IMR-90 (cell line): ENCODE measurements around the gene TTC28. TPM values are rescaled to one million over a fixed set of nuclear protein-coding genes. Genes with fewer than 3 reads are reported as not detected.

ENCODE experiments used
- ATAC-seq: fragments of 200-7000 bp; cut with Tn5 transposase; 2 replicates; pipeline ENCODE4 v1.9.1; 2020; ENCODE audit warnings: low read depth, mild to moderate bottlenecking, moderate library complexity
- BruUV-seq: library from RNA; stranded (reverse); fragments of 400-500 nt; replicated peaks from 2 replicates; lab custom pipeline; 2021; lab: Mats Ljungman, UMichigan
- CTCF ChIA-PET: fragments of 300-600 bp; formaldehyde crosslinking; extraction: SDS; loops from one replicate; lab custom pipeline; 2021; ENCODE audit warnings: antibody characterized with exemption; lab: Yijun Ruan, JAX
- POLR2A ChIA-PET: fragments of 300-600 bp; sonication (Branson Sonifier 250); formaldehyde crosslinking; loops from one replicate; lab custom pipeline; 2022; ENCODE audit warnings: antibody characterized with exemption; ENCODE audit not compliant: unreplicated experiment; lab: Charles Lee
- DNase-seq: peaks from one replicate; pipeline ENCODE4 v3.0.0; 2013
- H2AFZ ChIP-seq: replicated peaks from 2 replicates; pipeline ENCODE3; 2013; ENCODE audit warnings: low read length, mild to moderate bottlenecking; ENCODE audit not compliant: poor library complexity
- H2AK5ac ChIP-seq: 2 replicates; pipeline ENCODE4 v1.6.1; 2013; ENCODE audit warnings: low read depth, low read length, inconsistent platforms
- H2AK9ac ChIP-seq: replicated peaks from 2 replicates; pipeline ENCODE3; 2013; ENCODE audit warnings: mild to moderate bottlenecking, low read depth, low read length, moderate library complexity; ENCODE audit not compliant: poor library complexity
- H2BK120ac ChIP-seq: 2 replicates; pipeline ENCODE4 v1.6.1; 2013; ENCODE audit warnings: low read depth, low read length, inconsistent platforms
- H2BK15ac ChIP-seq: 3 replicates; pipeline ENCODE4 v1.6.1; 2013; ENCODE audit warnings: low read depth, low read length, inconsistent platforms
- H2BK20ac ChIP-seq: 2 replicates; pipeline ENCODE4 v1.6.1; 2013; ENCODE audit warnings: low read depth, mild to moderate bottlenecking, inconsistent platforms, low read length, moderate library complexity
- H2BK5ac ChIP-seq: 2 replicates; pipeline ENCODE4 v1.6.1; 2013; ENCODE audit warnings: mild to moderate bottlenecking, low read depth, low read length, inconsistent platforms; ENCODE audit not compliant: poor library complexity, severe bottlenecking
- H3K14ac ChIP-seq: replicated peaks from 2 replicates; pipeline ENCODE4 v1.6.1; 2013; ENCODE audit warnings: low read depth, low read length, inconsistent platforms
- H3K18ac ChIP-seq: 2 replicates; pipeline ENCODE4 v1.6.1; 2013; ENCODE audit warnings: low read depth, low read length, control low read depth
- H3K23ac ChIP-seq: 2 replicates; pipeline ENCODE4 v1.6.1; 2013; ENCODE audit warnings: low read depth, low read length, inconsistent platforms
- H3K27ac ChIP-seq: 2 replicates; pipeline ENCODE4 v1.5.1; 2013; ENCODE audit warnings: mild to moderate bottlenecking, control low read depth, low read length; ENCODE audit not compliant: insufficient read depth
- H3K27me3 ChIP-seq: 2 replicates; pipeline ENCODE4 v1.6.1; 2013; ENCODE audit warnings: low read length; ENCODE audit not compliant: control insufficient read depth, insufficient read depth
- H3K36me3 ChIP-seq: 2 replicates; pipeline ENCODE4 v1.6.1; 2013; ENCODE audit warnings: low read length, mixed read lengths; ENCODE audit not compliant: control insufficient read depth, insufficient read depth
- H3K4ac ChIP-seq: 2 replicates; pipeline ENCODE4 v1.6.1; 2013; ENCODE audit warnings: low read depth, low read length, inconsistent platforms
- H3K4me1 ChIP-seq: 2 replicates; pipeline ENCODE4 v1.6.1; 2013; ENCODE audit warnings: low read length, mixed read lengths; ENCODE audit not compliant: control insufficient read depth, insufficient read depth
- H3K4me2 ChIP-seq: 2 replicates; pipeline ENCODE4 v1.6.1; 2013; ENCODE audit warnings: low read depth, mild to moderate bottlenecking, control low read depth, low read length, moderate library complexity
- H3K4me3 ChIP-seq: 2 replicates; pipeline ENCODE4 v1.5.1; 2013; ENCODE audit warnings: low read depth, mild to moderate bottlenecking, control low read depth, low read length, moderate library complexity; ENCODE audit not compliant: insufficient read depth
- H3K56ac ChIP-seq: 2 replicates; pipeline ENCODE4 v1.6.1; 2013; ENCODE audit warnings: low read length, inconsistent platforms; ENCODE audit not compliant: insufficient read depth; ENCODE audit errors: extremely low read depth
- H3K79me1 ChIP-seq, 2 experiments: 2 replicates each; pipeline ENCODE4 v1.6.1; 2013; ENCODE audit warnings: low read length in 2 of 2, inconsistent platforms in 1 of 2, low read depth in 1 of 2
- H3K9ac ChIP-seq: 2 replicates; pipeline ENCODE4 v1.6.1; 2013; ENCODE audit warnings: low read depth, low read length, control low read depth
- H3K9me1 ChIP-seq: 2 replicates; pipeline ENCODE4 v1.6.1; 2013; ENCODE audit warnings: low read length, inconsistent platforms; ENCODE audit not compliant: insufficient read depth
- H3K9me3 ChIP-seq: 2 replicates; pipeline ENCODE4 v1.6.1; 2013; ENCODE audit warnings: low read length; ENCODE audit not compliant: control insufficient read depth, insufficient read depth
- H4K20me1 ChIP-seq: 2 replicates; pipeline ENCODE4 v1.6.1; 2013; ENCODE audit warnings: low read length, inconsistent platforms; ENCODE audit not compliant: insufficient read depth
- H4K5ac ChIP-seq: 2 replicates; pipeline ENCODE4 v1.6.1; 2013; ENCODE audit warnings: mild to moderate bottlenecking, low read depth, low read length, control low read depth
- H4K8ac ChIP-seq, 2 experiments: 2 replicates each; pipeline ENCODE4 v1.6.1; 2013; ENCODE audit warnings: low read depth in 2 of 2, low read length in 2 of 2, control low read depth in 1 of 2, inconsistent platforms in 1 of 2
- H4K91ac ChIP-seq: 2 replicates; pipeline ENCODE4 v1.6.1; 2013; ENCODE audit warnings: low read depth, low read length, inconsistent platforms; ENCODE audit not compliant: insufficient read depth
- CHD1 ChIP-seq: IDR thresholded peaks from 2 replicates; pipeline ENCODE4 v1.6.1; 2012; ENCODE audit warnings: low read depth, low read length, improper control_type of control experiment
- MAZ ChIP-seq: IDR thresholded peaks from 2 replicates; pipeline ENCODE4 v1.6.1; 2012; ENCODE audit warnings: low read depth, mild to moderate bottlenecking, low read length, improper control_type of control experiment, moderate library complexity, borderline replicate concordance
- MXI1 ChIP-seq: IDR thresholded peaks from 2 replicates; pipeline ENCODE4 v1.6.1; 2012; ENCODE audit warnings: low read depth, mild to moderate bottlenecking, low read length, moderate library complexity, borderline replicate concordance
- NFE2L2 ChIP-seq: fragments of 150-350 bp; IDR thresholded peaks from 2 replicates; pipeline ENCODE4 v1.6.1; 2016; ENCODE audit warnings: low read depth, mild to moderate bottlenecking, low read length
- POLR2A ChIP-seq: IDR thresholded peaks from 2 replicates; pipeline ENCODE4 v1.6.1; 2012; ENCODE audit warnings: mild to moderate bottlenecking, low read depth, low read length
- RAD21 ChIP-seq: IDR thresholded peaks from 2 replicates; pipeline ENCODE4 v1.6.1; 2012; ENCODE audit warnings: low read length, improper control_type of control experiment
- RFX5 ChIP-seq: IDR thresholded peaks from 2 replicates; pipeline ENCODE4 v1.8.0; 2012; ENCODE audit warnings: low read depth, mild to moderate bottlenecking, low read length, moderate library complexity
- WGBS, 2 experiments: methylation state at CpG; one replicate each; pipeline versions ENCODE4 v1.1.5 to v1.1.7; 2013; ENCODE audit warnings: missing lambda C conversion rate in 2 of 2; ENCODE audit not compliant: insufficient read length in 1 of 2; ENCODE audit errors: extremely low coverage in 2 of 2; 5-methylcytosine and 5-hydroxymethylcytosine counted together
- dilution Hi-C: fragments of 300-500 bp; cut with HindIII; formaldehyde crosslinking; loops from one replicate; pipeline ENCODE4 v1.14.3; 2018; ENCODE audit warnings: low sequenced_read_pairs; ENCODE audit not compliant: unreplicated experiment
- in situ Hi-C: fragments of 300-500 bp; cut with MboI; formaldehyde crosslinking; loops from 3 replicates; pipeline ENCODE4 v1.14.3; 2019; ENCODE audit warnings: low sequenced_read_pairs, inconsistent platforms, mixed read lengths
- intact Hi-C: fragments of 100-400 bp; cut with micrococcal nuclease; formaldehyde crosslinking; loops from 2 replicates; pipeline ENCODE4 v1.10.0; 2022
- polyA plus RNA-seq, 3 experiments: library from polyadenylated mRNA; depleted of rRNA; stranded (reverse); fragments of >200 nt; gene quantifications; 2 replicates each; pipeline ENCODE4 v1.2.3, GENCODE V29; 2012; ENCODE audit warnings: low replicate concordance in 1 of 3
- total RNA-seq: library from RNA; depleted of rRNA; stranded (reverse); fragments of >200 nt; gene quantifications from 2 replicates; pipeline ENCODE4 v1.2.3, GENCODE V29; 2012
- TF ChIP-seq, protein P1 (sequence below): fragments of 150-350 bp; IDR thresholded peaks from 2 replicates; pipeline ENCODE4 v1.6.1; 2017; ENCODE audit warnings: mild to moderate bottlenecking, antibody characterized with exemption, low read length, low read depth

TTC28 gene
- total and polyA plus RNA-seq, 2 of the 4 experiments (the other 2 are of a cell fraction): 5.6 to 13.3 TPM

DNA sequence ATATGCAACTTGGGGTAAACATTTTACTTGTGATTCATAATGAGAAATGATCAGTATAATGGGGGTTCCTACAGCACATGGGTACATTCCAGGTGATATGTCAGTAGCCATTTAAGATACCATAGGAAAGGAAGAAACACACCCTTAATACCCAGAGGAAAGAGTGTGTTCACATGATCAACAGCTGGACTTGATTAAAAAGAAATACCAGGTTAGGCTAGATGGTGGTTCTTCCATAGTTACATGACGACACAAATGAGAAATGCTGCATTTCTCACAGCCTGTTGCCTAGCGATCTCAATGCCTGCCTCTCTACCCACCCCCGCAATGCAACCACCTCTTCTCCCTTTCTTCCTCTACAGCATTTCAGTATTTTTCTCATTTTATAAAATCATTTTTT lies 96.8 kb downstream of the TTC28 start:
- no peak overlapping the region for H2AK9ac ChIP-seq
- no peak overlapping the region for H3K14ac ChIP-seq
- intact Hi-C loops (no loop called here), dilution Hi-C loops (no loop called here), in situ Hi-C loops (loop anchor here (10.0 kb wide), 1 partner anchor 698 kb away; no protein-coding TSS in a partner anchor)
- no peak overlapping the region for H3K4me3 ChIP-seq
- H3K23ac ChIP-seq: no peak overlapping the region
- H3K9me1 ChIP-seq: peaks cover 3% of the 10 kb centered on the region; the same call in 1 of the 2 replicates
- H3K27ac ChIP-seq: no peak overlapping the region
- H4K8ac ChIP-seq: no peak overlapping the region
- ATAC-seq (peak; percentile 91), DNase-seq (peak; percentile 81)
- H2BK20ac ChIP-seq: no peak overlapping the region
- CTCF ChIA-PET: interaction anchor here (0.6 to 1.0 kb wide), 2 partner anchors 11 to 65 kb away, joined by 3 to 6 read pairs; no protein-coding TSS in a partner anchor
- H4K5ac ChIP-seq: no peak overlapping the region
- TF ChIP-seq POLR2A (no peak), MXI1 (no peak), CHD1 (no peak), RFX5 (no peak), NFE2L2 (no peak), MAZ (no peak), RAD21 (no peak)
- TF ChIP-seq, protein P1, sequence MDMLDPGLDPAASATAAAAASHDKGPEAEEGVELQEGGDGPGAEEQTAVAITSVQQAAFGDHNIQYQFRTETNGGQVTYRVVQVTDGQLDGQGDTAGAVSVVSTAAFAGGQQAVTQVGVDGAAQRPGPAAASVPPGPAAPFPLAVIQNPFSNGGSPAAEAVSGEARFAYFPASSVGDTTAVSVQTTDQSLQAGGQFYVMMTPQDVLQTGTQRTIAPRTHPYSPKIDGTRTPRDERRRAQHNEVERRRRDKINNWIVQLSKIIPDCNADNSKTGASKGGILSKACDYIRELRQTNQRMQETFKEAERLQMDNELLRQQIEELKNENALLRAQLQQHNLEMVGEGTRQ: peak; percentile 29; the same call in 1 of the 2 replicates
- H2BK120ac ChIP-seq: no peak overlapping the region
- no peak overlapping the region for H3K18ac ChIP-seq
- H3K36me3 ChIP-seq: no peaks in the 10 kb centered on the region
- peak overlapping the region; percentile 48; the same call in 1 of the 2 replicates for H3K4me2 ChIP-seq
- 60% methylated on average over 1 of the region's 3 CpGs; no CpG with 5 or more reads in 1 of the 2 experiments for WGBS, 2 experiments
- no peaks in the 10 kb centered on the region for H3K9me3 ChIP-seq
- no peak overlapping the region for H4K91ac ChIP-seq
- no peak overlapping the region for H2AK5ac ChIP-seq
- no peak overlapping the region for H3K56ac ChIP-seq
- H2AFZ ChIP-seq: no peak overlapping the region
- no TSS peak for BruUV-seq
- no peak overlapping the region for H2BK5ac ChIP-seq
- H3K27me3 ChIP-seq: no peaks in the 10 kb centered on the region
- 0 out of 2 replicates have a peak, but pooled peaks cover 2% of the 10 kb centered on the region for H3K4me1 ChIP-seq
- no peak overlapping the region for H3K4ac ChIP-seq
- no peak overlapping the region for H2BK15ac ChIP-seq
- no peaks in the 10 kb centered on the region; the same call in 1 of the 2 replicates for H4K20me1 ChIP-seq
- H3K79me1 ChIP-seq: peaks cover 3 to 4% of the 10 kb centered on the region in 2 experiments; a peak in 3 of 4 replicates
- H3K9ac ChIP-seq: no peak overlapping the region
- POLR2A ChIA-PET: no interaction called here
